ENCODE data around the gene AMFR.

Gene AMFR

DNA sequence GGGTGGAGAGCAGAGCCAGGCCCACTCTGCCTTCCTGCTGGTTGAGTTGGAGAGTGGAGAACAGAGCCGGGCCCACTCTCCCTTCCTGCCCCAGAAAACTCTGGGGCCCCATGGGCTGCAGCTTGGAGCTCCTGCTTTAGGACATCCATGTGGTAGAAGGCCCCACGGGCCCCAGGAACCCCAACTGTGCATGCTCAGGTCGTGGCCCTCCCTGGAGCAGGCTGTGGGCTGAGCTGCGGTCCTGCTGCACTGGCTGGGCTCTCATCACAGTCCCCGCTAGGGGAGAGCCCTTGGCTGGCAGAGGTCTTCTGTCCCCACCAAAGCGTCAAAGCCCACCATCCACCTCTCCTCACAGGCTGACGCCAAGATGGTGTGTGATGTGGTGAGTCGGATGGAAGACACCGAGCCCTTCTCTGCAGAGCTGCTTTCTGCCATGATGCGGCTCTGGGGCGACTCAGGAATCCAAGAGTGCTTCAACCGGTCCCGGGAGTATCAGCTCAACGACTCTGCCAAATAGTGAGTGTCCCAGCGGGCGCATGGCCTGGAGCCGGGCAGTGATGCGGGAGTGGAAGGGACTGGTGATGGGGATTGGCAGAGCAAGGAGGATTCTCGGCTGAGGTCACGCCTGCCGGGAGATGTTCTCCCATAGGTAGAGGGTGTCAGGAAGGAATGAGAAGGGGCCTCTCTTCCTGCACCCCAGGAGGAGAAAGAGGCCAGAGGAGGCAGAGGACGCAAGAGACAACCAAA is 96.9 kb downstream of the AMFR start:
- no peak for DNase-seq

DNA sequence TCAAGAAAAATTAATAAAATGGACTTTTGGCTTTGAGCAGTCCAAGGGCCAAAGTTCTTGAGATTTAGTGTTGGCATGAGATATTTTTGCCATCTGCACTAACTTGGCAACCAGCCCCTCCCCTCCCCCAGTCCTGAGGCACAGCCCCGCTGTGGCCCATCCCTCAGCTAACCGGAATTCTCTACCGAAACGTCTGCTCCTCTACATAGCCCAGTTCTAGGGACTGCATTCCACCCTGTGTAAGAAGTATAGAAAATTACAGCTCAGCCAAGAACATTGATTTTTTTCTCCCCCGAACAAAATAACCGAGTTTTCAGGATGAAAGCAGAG is 97.5 kb downstream of the AMFR start:
- no peak for DNase-seq

GRCh38 chr16:56327071-56327928 is 98.0 kb downstream of the AMFR start:
- no peak for DNase-seq

DNA sequence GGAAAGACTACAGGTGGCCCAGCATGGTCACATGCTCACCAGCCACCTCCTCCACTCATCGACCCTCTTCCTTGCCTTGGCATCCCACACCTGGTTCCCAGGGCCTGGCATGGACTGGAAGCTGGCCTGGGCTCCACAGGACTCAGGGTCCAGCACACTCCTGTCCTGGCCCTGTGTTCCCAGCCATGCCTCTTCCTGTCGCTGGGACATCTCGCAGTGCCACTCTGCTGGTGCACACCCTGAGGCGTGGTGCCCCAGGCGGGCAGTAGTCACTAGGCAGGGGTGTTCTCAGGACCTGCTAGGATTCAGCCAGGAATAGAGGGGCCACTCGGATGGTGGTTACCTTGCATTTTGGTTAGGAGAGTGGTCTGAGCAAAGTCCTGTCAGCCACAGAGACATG is 99.4 kb downstream of the AMFR start:
- DNase-seq: no peak

DNA sequence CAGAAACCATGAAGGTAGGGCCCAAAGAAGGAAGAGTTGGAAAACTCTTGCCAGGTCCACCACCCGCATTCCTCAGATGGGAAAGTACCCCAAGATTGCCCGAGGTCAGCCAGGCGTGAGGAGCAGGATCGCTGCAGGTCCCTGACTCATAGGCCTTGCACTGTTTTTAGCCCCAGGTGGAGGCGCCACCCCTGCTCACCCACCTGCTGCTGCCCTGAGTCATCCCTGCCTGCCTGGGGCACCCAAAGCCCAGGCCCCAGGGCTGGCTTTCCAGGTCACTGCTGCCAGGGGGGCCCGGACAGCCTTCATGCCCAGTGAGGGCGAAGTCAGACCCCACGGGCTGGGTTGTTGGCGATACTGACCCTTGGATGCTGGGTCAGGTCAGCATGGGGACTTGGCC is 100.9 kb downstream of the AMFR start:
- no peak for DNase-seq

GRCh38 chr16:56321571-56321970 is 103.8 kb downstream of the AMFR start:
- no peak for DNase-seq

DNA sequence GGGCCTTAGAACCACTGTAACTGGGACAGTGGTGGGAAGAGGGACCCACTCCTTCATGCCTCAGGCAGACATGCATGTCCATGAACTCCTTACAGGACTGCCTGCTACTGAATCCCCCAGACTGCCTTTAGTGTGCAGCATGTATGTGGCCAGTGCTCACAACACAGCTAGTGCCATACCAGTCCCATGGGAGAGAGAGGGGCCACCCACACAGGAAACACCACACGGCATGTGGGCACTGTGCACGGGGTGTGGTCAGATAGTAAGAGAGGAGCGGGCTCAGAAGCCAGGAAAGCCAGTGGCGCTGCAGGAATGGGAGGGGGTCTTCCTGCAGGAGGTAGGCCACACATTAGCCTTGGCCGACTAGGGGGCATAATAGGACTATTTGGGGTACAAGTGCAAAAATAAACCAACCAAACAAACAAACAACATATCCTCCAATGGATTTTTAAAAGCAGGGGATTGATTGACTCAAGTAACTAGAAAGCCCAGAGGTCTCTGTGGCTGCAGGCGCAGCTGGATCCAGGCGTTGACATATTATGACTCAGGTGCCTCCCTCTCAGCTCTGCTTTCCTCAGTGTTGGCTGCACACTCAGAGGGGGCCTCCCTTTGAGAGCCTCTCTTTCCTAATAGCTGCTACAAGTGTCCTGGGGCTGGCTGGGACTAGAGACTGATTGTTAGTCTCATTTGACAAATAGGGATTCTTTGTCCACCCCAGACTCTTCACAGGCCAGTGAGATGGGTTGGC is 104.4 kb downstream of the AMFR start:
- no peak for DNase-seq

- DNase-seq: no peak
These were observed 105.3 kb downstream of the AMFR start for GRCh38 chr16:56320056-56320455.

GRCh38 chr16:56319376-56319775 is 106.0 kb downstream of the AMFR start:
- DNase-seq: no peak

GRCh38 chr16:56318827-56319140 is 106.6 kb downstream of the AMFR start:
- no peak for DNase-seq

- DNase-seq: peak; percentile 75 to 89 (median 87)
These were observed 107.1 kb downstream of the AMFR start for GRCh38 chr16:56317998-56318826.

DNA sequence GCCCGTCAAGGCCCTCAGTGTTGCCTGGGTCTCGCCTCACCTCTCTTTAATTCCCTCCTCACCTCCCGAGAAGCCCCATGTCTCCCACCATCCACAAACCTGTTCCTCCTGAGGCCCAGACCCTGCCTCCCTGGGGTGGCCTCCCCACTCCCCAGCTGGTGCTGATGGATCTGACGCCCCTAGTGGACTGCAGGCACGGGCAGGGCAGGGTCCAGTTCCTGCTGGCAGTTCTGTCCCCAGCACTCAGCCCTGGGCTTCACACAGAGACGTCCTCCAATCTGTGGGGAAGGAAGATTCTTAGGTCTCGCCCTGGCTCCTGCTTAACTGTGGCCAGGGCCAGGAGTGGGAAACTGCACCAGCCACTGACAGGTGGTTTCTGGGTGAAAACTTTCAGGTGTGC is 108.8 kb downstream of the AMFR start:
- DNase-seq: no peak

DNA sequence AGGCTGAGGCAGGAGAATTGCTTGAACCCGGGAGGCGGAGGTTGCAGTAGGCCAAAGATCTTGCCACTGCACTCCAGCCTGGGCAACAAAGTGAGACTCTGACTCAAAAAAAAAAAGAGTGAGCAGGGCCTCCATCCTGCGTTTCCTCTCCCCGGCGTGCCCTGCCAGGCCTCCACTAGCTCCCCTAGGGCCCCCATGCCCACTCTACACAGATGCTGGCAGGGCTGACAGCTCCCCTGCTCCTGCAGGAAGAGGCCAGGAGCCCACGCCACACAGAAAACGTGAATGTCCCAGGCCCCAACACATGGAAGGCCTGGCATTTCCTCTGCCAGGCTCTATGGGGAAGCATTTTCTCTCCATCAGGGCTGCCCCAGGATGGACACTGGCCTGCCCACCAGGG is 109.4 kb downstream of the AMFR start:
- DNase-seq: no peak

- no peak for DNase-seq
These were observed 111.0 kb downstream of the AMFR start for GRCh38 chr16:56314244-56314850.

DNA sequence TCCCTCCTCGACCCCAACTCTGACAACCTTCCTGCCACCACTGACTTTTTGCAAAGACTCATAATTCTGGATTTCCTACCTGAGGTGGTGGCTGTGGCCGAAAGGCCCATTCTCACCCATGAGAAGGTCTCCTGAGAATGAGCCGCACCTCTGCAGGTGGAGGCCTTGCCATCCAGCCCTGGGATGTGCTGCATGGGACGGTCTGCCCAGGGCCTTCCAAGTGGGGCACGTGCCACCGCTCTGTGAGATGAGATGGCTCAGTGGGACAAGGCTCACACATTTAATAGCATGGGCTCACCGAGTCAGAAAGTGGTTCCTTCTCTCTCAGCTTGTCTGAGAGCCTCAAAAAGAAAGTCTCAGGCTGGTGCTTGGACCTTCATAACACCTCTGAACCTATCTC is 112.8 kb downstream of the AMFR start:
- no peak for DNase-seq

GRCh38 chr16:56312028-56312300 is 113.4 kb downstream of the AMFR start:
- DNase-seq: no peak
